ENCODE measurements around the gene MYBPC1. TPM values are rescaled to one million over a fixed set of nuclear protein-coding genes. Genes with fewer than 3 reads are reported as not detected.
A peak's percentile ranks its signal among the peaks of the same experiment; 100 is the strongest.

The MYBPC1 gene
- total and polyA plus RNA-seq, 2 of the 13 experiments (the other 11 are each of a cell fraction or from before 2014, with no cell fraction given) = 0.31 to 0.53 TPM

GRCh38 chr12:101697197-101697929, 102.6 kb downstream of the MYBPC1 start, which contains the start of gene CHPT1 (continued):
- TF ChIP-seq ZNF646 (CRISPR knock-in tag; IDR thresholded peaks at IDR 0.05) (0 out of 2 replicates have a peak, but pooled peaks have one; percentile 46), NR1H2 (CRISPR knock-in tag; IDR thresholded peaks at IDR 0.05; ENCODE audit: borderline replicate concordance, low read depth) (no peak; the same call in 1 of the 2 replicates), ZNF850 (CRISPR knock-in tag; conservative IDR thresholded peaks at IDR 0.05) (no peak), ZNF747 (CRISPR knock-in tag; IDR thresholded peaks at IDR 0.05; ENCODE audit: borderline replicate concordance) (no peak; the same call in 1 of the 2 replicates), FOXP4 (CRISPR knock-in tag; IDR thresholded peaks at IDR 0.05) (peak; percentile 56), ZNF232 (CRISPR knock-in tag; IDR thresholded peaks at IDR 0.05; ENCODE audit: borderline replicate concordance) (peak; percentile 81; the same call in 1 of the 2 replicates), PLSCR1 (CRISPR knock-in tag; IDR thresholded peaks at IDR 0.05; ENCODE audit: borderline replicate concordance) (no peak), KLF15 (CRISPR knock-in tag; IDR thresholded peaks at IDR 0.05; ENCODE audit: borderline replicate concordance) (no peak), ZFY (CRISPR knock-in tag; IDR thresholded peaks at IDR 0.05) (peak; percentile 65), ZNF761 (CRISPR knock-in tag; conservative IDR thresholded peaks at IDR 0.05) (no peak), ZNF672 (CRISPR knock-in tag; IDR thresholded peaks at IDR 0.05) (no peak; the same call in 1 of the 2 replicates), MIER3 (CRISPR knock-in tag; IDR thresholded peaks at IDR 0.05; ENCODE audit: borderline replicate concordance) (no peak), SAFB2 (CRISPR knock-in tag; IDR thresholded peaks at IDR 0.05; ENCODE audit: borderline replicate concordance, low read depth) (no peak), HMGXB3 (CRISPR knock-in tag; IDR thresholded peaks at IDR 0.05; ENCODE audit: borderline replicate concordance) (no peak)
